GM10248 (cell line): ENCODE measurements around the gene IL4.

ENCODE experiments used
- CTCF ChIA-PET: fragments of 300-600 bp; sonication (Branson Sonifier 250); formaldehyde crosslinking; extraction: SDS; loops from one replicate; lab custom pipeline; 2021; ENCODE audit warnings: antibody characterized with exemption; lab: Yijun Ruan, JAX
- POLR2A ChIA-PET: fragments of 350-650 bp; sonication (Branson Sonifier 250); formaldehyde crosslinking; extraction: SDS; loops from one replicate; lab custom pipeline; 2020; ENCODE audit warnings: antibody characterized with exemption; lab: Yijun Ruan, JAX
- DNase-seq: peaks from one replicate; pipeline ENCODE4 v3.0.0; 2012; ENCODE audit errors: extremely low spot score
- CTCF ChIP-seq: IDR thresholded peaks from 2 replicates; pipeline ENCODE4 v1.5.1; 2012; ENCODE audit warnings: mild to moderate bottlenecking, low read depth; ENCODE audit errors: extremely low read depth, missing control alignments, control extremely low read depth

The IL4 gene

GRCh38 chr5:132646583-132647266 lies 27.1 kb upstream of the IL4 start:
- ChIA-PET POLR2A (no interaction called here), CTCF (interaction anchor here (1.1 to 1.9 kb wide), 2 partner anchors 12 to 28 kb away, joined by 3 to 4 read pairs; no protein-coding TSS in a partner anchor)
- DNase-seq = no peak
- TF ChIP-seq CTCF = no peak

GRCh38 chr5:132647473-132647872 lies 26.3 kb upstream of the IL4 start:
- CTCF ChIA-PET = interaction anchor here (0.8 to 1.9 kb wide), 3 partner anchors 11 to 27 kb away, joined by 3 to 4 read pairs (median 3); no protein-coding TSS in a partner anchor
- POLR2A ChIA-PET = no interaction called here
- DNase-seq = no peak
- TF ChIP-seq CTCF = no peak

GRCh38 chr5:132648355-132648754 lies 25.4 kb upstream of the IL4 start:
- no peak for DNase-seq
- CTCF ChIA-PET = interaction anchor here (0.8 to 1.9 kb wide), 3 partner anchors 13 to 26 kb away, joined by 3 to 4 read pairs (median 3); no protein-coding TSS in a partner anchor
- POLR2A ChIA-PET = no interaction called here
- no peak for TF ChIP-seq CTCF

GRCh38 chr5:132651838-132652469 lies 21.8 kb upstream of the IL4 start:
- ChIA-PET CTCF (interaction anchor here (0.6 kb wide), 1 partner anchor 12 kb away, joined by 3 read pairs; no protein-coding TSS in a partner anchor), POLR2A (no interaction called here)
- TF ChIP-seq CTCF = no peak
- no peak for DNase-seq

- no peak for TF ChIP-seq CTCF
- ChIA-PET CTCF (interaction anchor here (0.8 to 1.2 kb wide), 2 partner anchors 12 to 125 kb away, joined by 3 to 5 read pairs; no protein-coding TSS in a partner anchor), POLR2A (no interaction called here)
- DNase-seq = no peak
Observed at GRCh38 chr5:132653716-132654115, 20.1 kb upstream of the IL4 start.

GRCh38 chr5:132655821-132656773 lies 17.7 kb upstream of the IL4 start:
- peak; percentile 52 for TF ChIP-seq CTCF
- CTCF ChIA-PET = interaction anchor here (2.1 kb wide), 1 partner anchor 15 kb away, joined by 7 read pairs; no protein-coding TSS in a partner anchor
- DNase-seq = peak; percentile 54

More at GRCh38 chr5:132655821-132656773, 17.7 kb upstream of the IL4 start:
- POLR2A ChIA-PET = no interaction called here
